Placental pericyte (primary cell): ENCODE data around the gene COX8C. TPM values are rescaled to one million over a fixed set of nuclear protein-coding genes. Genes with fewer than 3 reads are reported as not detected.

Experiments used
- small RNA-seq: library from RNA; depleted of rRNA; stranded (forward); fragments of <200 nt; gene quantifications from one replicate; pipeline ENCODE3, GENCODE V24; 2012; ENCODE audit warnings: low replicate concordance
- total RNA-seq: library from RNA; depleted of rRNA; stranded (reverse); fragments of >200 nt; gene quantifications from 2 replicates; pipeline ENCODE4 v1.2.3, GENCODE V29; 2012

The COX8C gene, protein sequence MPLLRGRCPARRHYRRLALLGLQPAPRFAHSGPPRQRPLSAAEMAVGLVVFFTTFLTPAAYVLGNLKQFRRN
- not detected in 2 replicates for total RNA-seq

GRCh38 chr14:93346926-93347721 lies at the start of gene COX8C:
TSS of gene COX8C (plus strand) at chr14:93347182. CDS start at chr14:93347269, 87 bp downstream.

GRCh38 chr14:93332853-93333630 lies 13.9 kb upstream of the COX8C start, which contains the start of gene BTBD7:
TSS of gene BTBD7 (minus strand) at chr14:93333036. CDS start at chr14:93296051, 36,985 bp downstream.

Small RNAs within 50 kb of the gene (small RNA-seq; reads per million reads assigned to genes)
- not detected for gene RF00019

Other genes starting within 250 kb of the COX8C start
- gene ITPK1, start 231.3 kb upstream of the COX8C start, total RNA-seq = 10.7 and 16.9 TPM in 2 replicates
- 9.3 and 12.9 TPM in 2 replicates for gene MOAP1, start 162.3 kb upstream of the COX8C start, total RNA-seq
- 5.9 and 11.9 TPM in 2 replicates for gene LYSET, start 161.9 kb upstream of the COX8C start, total RNA-seq
- gene GON7, start 140.1 kb upstream of the COX8C start, total RNA-seq = 8.8 and 13.7 TPM in 2 replicates
- 11.4 and 37.1 TPM in 2 replicates for gene UBR7, start 139.9 kb upstream of the COX8C start, total RNA-seq
- gene BTBD7, start 14.1 kb upstream of the COX8C start, total RNA-seq = 28.4 and 32.5 TPM in 2 replicates
- under 0.01 TPM in 1 of 2 replicates, not detected in the other for gene UNC79, start 83.8 kb downstream of the COX8C start, total RNA-seq